GM23248 (cell line): ENCODE data around the gene CENPX. TPM values are rescaled to one million over a fixed set of nuclear protein-coding genes. Genes with fewer than 3 reads are reported as not detected.

ENCODE experiments used
- DNase-seq: peaks from one replicate; pipeline ENCODE4 v3.0.0-alpha.2; 2015
- H2AFZ ChIP-seq: fragments of 200-600 bp; sonication (generic); 2 replicates; pipeline ENCODE4 v1.6.1; 2016; ENCODE audit warnings: antibody characterized with exemption
- H3F3A ChIP-seq: fragments of 200-600 bp; sonication (generic); 2 replicates; pipeline ENCODE4 v1.6.1; 2016; ENCODE audit warnings: mild to moderate bottlenecking, antibody characterized with exemption, mixed run types; ENCODE audit not compliant: insufficient read depth
- H3K27ac ChIP-seq: fragments of 200-600 bp; sonication (generic); 2 replicates; pipeline ENCODE4 v1.5.1; 2016; ENCODE audit warnings: mild to moderate bottlenecking
- H3K27me3 ChIP-seq: fragments of 200-600 bp; sonication (generic); replicated peaks from 2 replicates; pipeline ENCODE4 v1.6.1; 2016; ENCODE audit warnings: mild to moderate bottlenecking; ENCODE audit not compliant: insufficient read depth
- H3K36me3 ChIP-seq: fragments of 200-600 bp; sonication (generic); 2 replicates; pipeline ENCODE4 v1.6.1; 2016; ENCODE audit warnings: low read depth, mild to moderate bottlenecking
- H3K4me1 ChIP-seq: fragments of 200-600 bp; sonication (generic); 2 replicates; pipeline ENCODE4 v1.6.1; 2016; ENCODE audit warnings: mild to moderate bottlenecking; ENCODE audit not compliant: insufficient read depth
- H3K4me2 ChIP-seq: fragments of 200-600 bp; sonication (generic); one replicate; pipeline ENCODE4 v1.6.1; 2016; ENCODE audit warnings: mild to moderate bottlenecking; ENCODE audit not compliant: unreplicated experiment
- H3K4me3 ChIP-seq: fragments of 200-600 bp; sonication (generic); 2 replicates; pipeline ENCODE4 v1.5.1; 2016; ENCODE audit warnings: mild to moderate bottlenecking
- H3K79me2 ChIP-seq: fragments of 200-600 bp; sonication (generic); 2 replicates; pipeline ENCODE4 v1.6.1; 2016; ENCODE audit warnings: mild to moderate bottlenecking; ENCODE audit not compliant: insufficient read depth
- H3K9ac ChIP-seq: fragments of 200-600 bp; sonication (generic); 2 replicates; pipeline ENCODE4 v1.6.1; 2016; ENCODE audit warnings: mild to moderate bottlenecking
- H3K9me2 ChIP-seq: fragments of 200-600 bp; sonication (generic); 2 replicates; pipeline ENCODE4 v1.6.1; 2016; ENCODE audit warnings: mixed run types, mild to moderate bottlenecking, moderate library complexity; ENCODE audit not compliant: insufficient read depth
- H3K9me3 ChIP-seq: fragments of 200-600 bp; sonication (generic); one replicate; pipeline ENCODE4 v1.6.1; 2017; ENCODE audit warnings: low read depth
- H4K20me1 ChIP-seq: fragments of 200-600 bp; sonication (generic); 2 replicates; pipeline ENCODE4 v1.6.0; 2016; ENCODE audit not compliant: insufficient read depth
- EZH2 ChIP-seq: fragments of 200-600 bp; sonication (generic); IDR thresholded peaks from 2 replicates; pipeline ENCODE4 v1.6.1; 2018; ENCODE audit warnings: antibody characterized with exemption, mild to moderate bottlenecking; ENCODE audit not compliant: insufficient read depth, poor library complexity, severe bottlenecking
- EZH2phosphoT487 ChIP-seq: fragments of 200-600 bp; sonication (generic); IDR thresholded peaks from 2 replicates; pipeline ENCODE4 v1.6.1; 2018; ENCODE audit warnings: antibody characterized with exemption, moderate library complexity, mild to moderate bottlenecking, low read depth; ENCODE audit not compliant: insufficient read depth
- WGBS, 2 experiments: methylation state at CpG; one replicate each; pipeline ENCODE4 v1.1.6; 2015 to 2017; ENCODE audit warnings: low lambda C conversion rate in 2 of 2, low coverage in 1 of 2; ENCODE audit errors: missing lambda C conversion rate in 2 of 2; 5-methylcytosine and 5-hydroxymethylcytosine counted together
- in situ Hi-C: fragments of 300-500 bp; cut with MboI; formaldehyde crosslinking; loops from 2 replicates; pipeline ENCODE4 v1.15.0; 2020
- polyA plus RNA-seq: library from polyadenylated mRNA; unstranded; fragments of >200 nt; fragmentation: Nextera tagmentation; extraction: Ambion mirVana; gene quantifications from 2 replicates; pipeline ENCODE4 v1.2.1, GENCODE V29; 2016
- total RNA-seq: library from RNA; depleted of rRNA; stranded (reverse); fragments of >200 nt; shearing (Covaris generic); gene quantifications from 2 replicates; pipeline ENCODE4 v1.2.3, GENCODE V29; 2014

The CENPX gene
- total and polyA plus RNA-seq, 2 experiments from 2014 or later, result 43.9 to 68.6 TPM

DNA sequence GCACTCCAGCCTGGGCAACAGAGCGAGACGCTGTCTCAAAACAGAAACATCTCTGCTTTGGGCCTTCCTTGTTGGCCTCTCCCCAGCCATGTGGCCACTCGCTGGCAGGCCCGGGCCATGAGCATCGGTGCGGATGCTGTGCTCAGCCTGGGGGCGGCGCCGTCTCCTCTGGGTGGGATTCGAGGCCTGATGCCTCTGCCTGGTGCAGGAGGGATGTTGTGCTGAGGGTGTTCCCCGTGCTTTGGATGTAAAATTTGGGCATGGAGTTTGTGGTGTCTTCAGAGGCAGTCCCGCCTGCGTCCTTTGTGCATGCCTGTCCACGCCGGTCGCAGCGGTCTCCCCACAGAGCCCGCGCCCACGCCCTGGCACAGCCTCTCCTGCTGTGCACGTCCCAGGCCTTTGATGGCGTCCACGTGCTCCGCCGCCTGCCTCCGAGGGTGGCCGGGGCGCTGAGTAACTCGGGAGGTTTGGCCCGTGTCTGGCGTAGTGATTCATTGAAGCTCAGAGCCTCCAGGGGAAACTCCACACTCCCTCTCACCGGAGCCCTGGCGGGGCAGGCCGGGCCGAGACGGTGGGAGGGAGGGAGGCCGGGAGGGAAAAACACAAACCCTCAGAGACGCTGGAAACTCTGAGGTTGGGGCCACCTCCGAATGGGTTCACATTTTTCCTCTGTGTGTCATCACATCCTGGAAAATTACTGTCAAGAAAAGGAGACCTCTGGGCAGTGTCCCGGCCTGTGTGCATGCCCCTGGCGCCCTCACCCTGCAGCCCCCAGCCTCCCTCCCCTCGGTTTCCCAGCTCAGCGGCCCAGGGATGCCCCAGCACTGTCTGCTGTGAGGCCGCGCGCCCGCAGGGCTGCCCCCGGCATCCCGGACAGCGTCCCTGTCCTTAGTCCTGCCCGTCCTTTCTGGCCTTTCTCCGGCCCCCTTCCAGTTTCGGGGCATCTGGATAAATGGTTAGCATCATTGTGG, 19.0 kb downstream of the CENPX start:
- Histone ChIP-seq H3K4me3 (no peak overlapping the region), H3K9me2 (no peaks in the 10 kb centered on the region), H3K27me3 (no peaks in the 10 kb centered on the region), H4K20me1 (no peaks in the 10 kb centered on the region), H3K9me3 (no peaks in the 10 kb centered on the region), H3K9ac (peak overlapping the region; percentile 66), H3F3A (peaks cover 8% of the 10 kb centered on the region), H3K4me1 (peaks cover 27% of the 10 kb centered on the region), H2AFZ (peak overlapping the region; percentile 28; the same call in 1 of the 2 replicates), H3K36me3 (no peaks in the 10 kb centered on the region), H3K4me2 (peak overlapping the region; percentile 51), H3K27ac (peak overlapping the region; percentile 82), H3K79me2 (no peaks in the 10 kb centered on the region)
- DNase-seq, result peak; percentile 99
- WGBS, 2 experiments, result 17 to 18% methylated on average over 48 to 53 of the region's 53 CpGs
- in situ Hi-C loops, result no loop called here
- no peak for TF ChIP-seq EZH2
- no peak for TF ChIP-seq EZH2phosphoT487

DNA sequence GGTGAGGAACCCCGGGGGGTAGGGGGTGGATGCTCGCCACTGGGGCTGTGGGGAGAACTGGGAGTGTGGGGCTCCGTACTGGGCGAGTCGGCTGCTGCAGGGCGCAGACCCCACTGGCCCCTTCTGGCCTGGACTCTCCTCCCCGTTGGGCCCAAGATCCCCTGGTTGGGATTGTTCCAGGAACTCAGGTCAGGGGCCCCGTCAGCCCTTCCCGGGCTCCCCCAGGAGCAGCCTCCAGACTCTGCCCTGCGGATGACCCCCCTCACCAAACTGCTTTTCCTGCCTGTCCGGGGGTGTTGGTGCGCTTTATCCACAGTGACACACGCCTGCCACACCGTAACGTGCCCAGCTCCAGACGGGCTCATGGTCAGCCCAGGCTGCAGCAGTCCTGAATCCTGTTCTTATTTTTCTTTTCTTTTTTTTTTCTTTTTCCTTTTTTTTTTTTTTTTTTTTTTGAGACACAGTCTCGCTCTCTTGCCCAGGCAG, 21.1 kb downstream of the CENPX start:
- no peaks in the 10 kb centered on the region for H3K79me2 ChIP-seq
- no peaks in the 10 kb centered on the region for H3K9me2 ChIP-seq
- 95 to 97% methylated on average over 9 to 16 of the region's 17 CpGs for WGBS, 2 experiments
- no peak overlapping the region for H2AFZ ChIP-seq
- no peak overlapping the region for H3K9ac ChIP-seq
- no peak overlapping the region for H3K4me2 ChIP-seq
- H3F3A ChIP-seq, result peaks cover 8% of the 10 kb centered on the region
- no peak overlapping the region for H3K4me3 ChIP-seq
- in situ Hi-C loops, result no loop called here
- no peak for DNase-seq
- no peak overlapping the region for H3K27ac ChIP-seq
- H3K4me1 ChIP-seq, result peaks cover 26% of the 10 kb centered on the region
- no peaks in the 10 kb centered on the region for H3K9me3 ChIP-seq
- H4K20me1 ChIP-seq, result no peaks in the 10 kb centered on the region
- no peaks in the 10 kb centered on the region for H3K36me3 ChIP-seq
- TF ChIP-seq EZH2, result no peak
- no peak for TF ChIP-seq EZH2phosphoT487
- no peaks in the 10 kb centered on the region for H3K27me3 ChIP-seq

DNA sequence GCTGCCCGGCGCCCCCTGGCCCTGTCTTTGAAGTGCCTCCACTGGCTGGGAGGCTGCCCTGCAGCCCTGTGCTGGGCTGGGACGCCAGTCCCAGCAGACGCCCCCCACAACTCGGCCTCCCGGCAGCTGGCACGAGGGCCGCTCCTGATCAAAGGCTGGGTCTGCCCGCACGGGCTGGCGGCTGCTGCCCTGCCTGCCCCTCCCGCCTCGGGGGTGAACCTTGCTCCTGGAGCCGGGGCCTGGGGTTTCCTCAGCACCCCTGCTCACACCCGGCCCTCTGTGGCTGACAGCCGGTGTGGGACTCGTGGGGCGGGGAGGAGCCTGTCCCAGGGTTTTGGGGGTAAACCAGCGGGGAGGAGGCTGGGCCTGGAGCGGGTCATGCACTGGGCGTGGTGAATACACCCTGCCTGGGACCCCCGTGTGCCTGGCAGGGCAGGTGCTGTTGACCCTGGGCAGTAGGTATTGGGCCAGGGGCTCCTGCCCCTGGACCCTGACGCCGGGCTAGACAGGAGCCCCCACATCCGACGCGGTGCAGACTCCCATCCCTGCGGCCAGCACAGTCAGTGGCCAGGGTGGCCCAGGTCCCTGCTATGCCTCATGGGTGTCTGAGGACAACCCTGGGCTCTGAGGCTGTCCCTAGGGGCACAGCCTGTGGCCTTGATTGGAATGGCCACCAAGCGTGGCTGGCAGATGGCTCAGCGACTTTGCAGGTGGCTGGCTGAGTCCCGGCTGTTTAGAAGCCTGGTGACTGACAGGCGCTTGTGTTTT, 21.7 kb downstream of the CENPX start:
- 92 to 93% methylated on average over 23 to 25 of the region's 32 CpGs for WGBS, 2 experiments
- no peak overlapping the region for H2AFZ ChIP-seq
- no peak for DNase-seq
- no peaks in the 10 kb centered on the region for H3K36me3 ChIP-seq
- in situ Hi-C loops, result no loop called here
- H4K20me1 ChIP-seq, result no peaks in the 10 kb centered on the region
- H3K79me2 ChIP-seq, result no peaks in the 10 kb centered on the region
- peaks cover 8% of the 10 kb centered on the region for H3F3A ChIP-seq
- no peaks in the 10 kb centered on the region for H3K27me3 ChIP-seq
- H3K4me2 ChIP-seq, result no peak overlapping the region
- H3K9me3 ChIP-seq, result no peaks in the 10 kb centered on the region
- H3K9me2 ChIP-seq, result no peaks in the 10 kb centered on the region
- TF ChIP-seq EZH2, result no peak
- TF ChIP-seq EZH2phosphoT487, result no peak
- H3K4me3 ChIP-seq, result no peak overlapping the region
- no peak overlapping the region for H3K9ac ChIP-seq
- no peak overlapping the region for H3K27ac ChIP-seq
- H3K4me1 ChIP-seq, result peaks cover 20% of the 10 kb centered on the region
